Spleen (tissue), 11 donors: ENCODE measurements around the gene ABCA1. TPM values are rescaled to one million over a fixed set of nuclear protein-coding genes. Genes with fewer than 3 reads are reported as not detected.
A peak's percentile ranks its signal among the peaks of the same experiment; 100 is the strongest.

Experiments used
- DNase-seq: peaks from one replicate; pipeline ENCODE4 v3.0.0-alpha.2; 2020
- H3K27ac ChIP-seq, 8 donors: fragments of 200-600 bp; sonication (generic) in 7 of 8; 1 replicate in 4 of 8; 2 replicates in 4 of 8; pipeline versions ENCODE4 v1.5.0 to v1.8.0; 2016 to 2021; ENCODE audit warnings: inconsistent platforms in 4 of 8, mild to moderate bottlenecking in 4 of 8, moderate library complexity in 1 of 8
- H3K27me3 ChIP-seq, 7 donors: fragments of 200-600 bp; sonication (generic) in 6 of 7; replicated peaks in 1 of 7; 1 replicate in 4 of 7; 2 replicates in 3 of 7; pipeline versions ENCODE4 v1.5.0 to v1.8.0; 2016 to 2021; ENCODE audit warnings: inconsistent platforms in 3 of 7, mild to moderate bottlenecking in 1 of 7
- H3K36me3 ChIP-seq, 6 donors: fragments of 200-600 bp; sonication (generic) in 5 of 6; 1 replicate in 4 of 6; 2 replicates in 2 of 6; pipeline versions ENCODE4 v1.5.0 to v1.8.0; 2016 to 2021; ENCODE audit warnings: inconsistent platforms in 2 of 6
- H3K4me1 ChIP-seq, 6 donors: fragments of 200-600 bp; sonication (generic) in 5 of 6; 1 replicate in 3 of 6; 2 replicates in 3 of 6; pipeline versions ENCODE4 v1.5.0 to v1.8.0; 2016 to 2021; ENCODE audit warnings: inconsistent platforms in 3 of 6
- H3K4me3 ChIP-seq, 8 donors: fragments of 200-600 bp; sonication (generic) in 7 of 8; 1 replicate in 4 of 8; 2 replicates in 4 of 8; pipeline versions ENCODE4 v1.5.0 to v1.8.0; 2016 to 2021; ENCODE audit warnings: inconsistent platforms in 4 of 8, mild to moderate bottlenecking in 4 of 8, moderate library complexity in 2 of 8
- H3K9me3 ChIP-seq, 8 donors: fragments of 200-600 bp; sonication (generic) in 7 of 8; 1 replicate in 4 of 8; 2 replicates in 4 of 8; pipeline versions ENCODE4 v1.5.0 to v1.8.0; 2016 to 2021; ENCODE audit warnings: inconsistent platforms in 4 of 8
- POLR2A ChIP-seq, 3 donors: fragments of 450-650 bp; IDR thresholded peaks; one replicate each; pipeline ENCODE4 v1.5.1; 2017; ENCODE audit warnings: antibody characterized with exemption in 3 of 3, mild to moderate bottlenecking in 1 of 3
- POLR2AphosphoS5 ChIP-seq, 3 donors: sonication (generic); formaldehyde crosslinking; IDR thresholded peaks; one replicate each; pipeline ENCODE4 v1.5.1; 2017; ENCODE audit warnings: antibody characterized with exemption in 3 of 3
- WGBS, 5 donors: extraction: QIAGEN DNeasy Blood & Tissue Kit in 3 of 5; methylation state at CpG; one replicate each; pipeline versions ENCODE4 v1.1.5 to v1.1.7; 2013 to 2018; 5-methylcytosine and 5-hydroxymethylcytosine counted together
- intact Hi-C: fragments of 100-400 bp; cut with DNase I; formaldehyde crosslinking; loops from one replicate; pipeline ENCODE4 v1.15.0; 2023; ENCODE audit warnings: low total_unique reads
- polyA plus RNA-seq, 3 donors: library from polyadenylated mRNA; stranded (reverse); fragments of 200-250 nt; gene quantifications; one replicate each; pipeline ENCODE4 v1.2.1, GENCODE V29; 2013
- total RNA-seq, 7 donors: library from RNA; depleted of rRNA in 3 of 7; stranded (reverse); fragments of >200 nt in 3 of 7; fragmentation: NEBNext Ultra II Directional in 4 of 7; extraction: Animal tissue kit (Norgen Biotek cat#: 25700) in 4 of 7; gene quantifications; one replicate each; pipeline versions ENCODE4 v1.1.0 to v1.2.1, GENCODE V29; 2016 to 2021
- TF ChIP-seq, protein P1 (sequence below), 11 experiments: fragments of 200-600 bp in 7 of 11; fragments of 450-650 bp in 4 of 11; sonication (generic) in 4 of 11; IDR thresholded peaks in 8 of 11; conservative IDR thresholded peaks in 3 of 11; 1 replicate in 7 of 11; 2 replicates in 4 of 11; pipeline versions ENCODE4 v1.4.0 to v1.8.0; 2016 to 2021; ENCODE audit warnings: antibody characterized with exemption in 11 of 11, inconsistent platforms in 4 of 11, mild to moderate bottlenecking in 1 of 11
- donor health status: healthy with polysubstance abuse.
- donor health status: DM: no; HTN: no; CAD: no; lungs with moderate emphysema.
- donor health status: DM: no; HTN: no; CAD: no.
- donor health status: Bipolar disorder and iron deficiency.
- donor health status: healthy.
- donor health status: DM: no; HTN: no; CAD: no.
- donor health status: DM: yes; HTN: yes; CAD: no.

ABCA1 gene
- total and polyA plus RNA-seq, 10 donors: 4.5 to 78.4 (median 60.2) TPM

DNA sequence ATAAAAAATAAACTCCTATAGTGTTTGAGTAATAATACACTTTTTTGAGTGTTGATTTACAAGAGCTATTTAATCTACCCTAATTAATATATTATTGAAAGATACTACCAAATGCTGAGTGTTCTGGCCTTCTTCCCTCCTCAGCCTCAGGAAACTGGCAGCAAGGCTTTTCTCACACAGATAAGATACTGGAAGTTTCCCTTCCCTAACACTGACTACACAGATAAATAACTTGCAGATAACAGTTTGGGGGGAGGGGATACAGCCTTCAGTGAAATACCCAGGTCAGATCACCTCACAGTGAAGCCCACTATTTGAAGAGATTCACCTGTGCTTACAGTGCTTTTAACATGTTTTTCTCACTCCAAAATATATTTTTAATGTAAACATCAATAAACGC lies 182.1 kb downstream of the ABCA1 start:
- peaks cover 11 to 49% (median 26%) of the 10 kb centered on the region in 6 donors for H3K4me1 ChIP-seq
- TF ChIP-seq, protein P1, sequence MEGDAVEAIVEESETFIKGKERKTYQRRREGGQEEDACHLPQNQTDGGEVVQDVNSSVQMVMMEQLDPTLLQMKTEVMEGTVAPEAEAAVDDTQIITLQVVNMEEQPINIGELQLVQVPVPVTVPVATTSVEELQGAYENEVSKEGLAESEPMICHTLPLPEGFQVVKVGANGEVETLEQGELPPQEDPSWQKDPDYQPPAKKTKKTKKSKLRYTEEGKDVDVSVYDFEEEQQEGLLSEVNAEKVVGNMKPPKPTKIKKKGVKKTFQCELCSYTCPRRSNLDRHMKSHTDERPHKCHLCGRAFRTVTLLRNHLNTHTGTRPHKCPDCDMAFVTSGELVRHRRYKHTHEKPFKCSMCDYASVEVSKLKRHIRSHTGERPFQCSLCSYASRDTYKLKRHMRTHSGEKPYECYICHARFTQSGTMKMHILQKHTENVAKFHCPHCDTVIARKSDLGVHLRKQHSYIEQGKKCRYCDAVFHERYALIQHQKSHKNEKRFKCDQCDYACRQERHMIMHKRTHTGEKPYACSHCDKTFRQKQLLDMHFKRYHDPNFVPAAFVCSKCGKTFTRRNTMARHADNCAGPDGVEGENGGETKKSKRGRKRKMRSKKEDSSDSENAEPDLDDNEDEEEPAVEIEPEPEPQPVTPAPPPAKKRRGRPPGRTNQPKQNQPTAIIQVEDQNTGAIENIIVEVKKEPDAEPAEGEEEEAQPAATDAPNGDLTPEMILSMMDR (IDR thresholded peaks at IDR 0.05 in 8 of 11, conservative IDR thresholded peaks at IDR 0.05 in 3 of 11): no peak
- TF ChIP-seq POLR2A (IDR thresholded peaks at IDR 0.05) (no peak), POLR2AphosphoS5 (IDR thresholded peaks at IDR 0.05) (no peak)
- H3K9me3 ChIP-seq: no peaks in the 10 kb centered on the region
- H3K36me3 ChIP-seq: peaks cover 0 to 1% (median under 1%) of the 10 kb centered on the region in 6 donors
- DNase-seq: no peak
- H3K27ac ChIP-seq: no peak overlapping the region
- H3K27me3 ChIP-seq: no peaks in the 10 kb centered on the region
- WGBS, 5 donors: 70 to 81% (median 73%) methylated on average over 1 of the region's 1 CpG
- H3K4me3 ChIP-seq: no peak overlapping the region
- intact Hi-C loops: no loop called here

DNA sequence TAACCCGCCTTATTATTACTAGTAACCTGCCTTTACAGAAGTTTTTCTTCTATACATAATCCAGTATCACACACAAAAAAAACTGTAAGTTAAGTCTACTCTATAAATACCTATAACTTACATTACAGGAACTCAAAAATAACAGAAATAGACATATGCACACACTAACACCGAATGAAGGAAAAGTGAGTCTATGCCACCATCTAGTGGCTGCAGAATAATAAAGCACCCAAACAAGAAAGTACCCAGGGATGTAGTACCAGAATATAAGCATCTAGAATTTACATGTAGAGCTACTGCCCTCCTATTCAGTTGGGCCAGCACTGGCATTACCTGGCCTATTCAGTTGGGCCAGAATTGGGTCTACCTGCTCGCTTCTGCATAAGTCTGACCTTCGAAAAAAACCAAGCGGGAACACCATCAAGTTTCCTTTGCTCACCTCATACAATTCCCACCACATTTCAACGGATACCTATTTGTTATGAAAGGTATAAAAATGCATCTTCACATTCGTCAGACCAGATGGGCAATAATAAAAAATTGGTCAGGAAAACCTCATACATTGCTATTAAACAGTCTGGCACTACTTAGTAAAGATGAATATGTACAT lies 184.5 kb downstream of the ABCA1 start:
- peaks cover 1 to 31% (median 10%) of the 10 kb centered on the region in 6 donors for H3K4me1 ChIP-seq
- 41 to 49% (median 41%) methylated on average over 7 of the region's 7 CpGs for WGBS, 5 donors
- no peaks in the 10 kb centered on the region for H3K27me3 ChIP-seq
- H3K9me3 ChIP-seq: no peaks in the 10 kb centered on the region
- no peaks in the 10 kb centered on the region for H3K36me3 ChIP-seq
- no peak overlapping the region for H3K4me3 ChIP-seq
- intact Hi-C loops: no loop called here
- DNase-seq: no peak
- H3K27ac ChIP-seq: no peak overlapping the region
- TF ChIP-seq POLR2A (IDR thresholded peaks at IDR 0.05): no peak
- TF ChIP-seq, protein P1 (IDR thresholded peaks at IDR 0.05 in 8 of 11, conservative IDR thresholded peaks at IDR 0.05 in 3 of 11): peak; percentile 59 to 81 (median 73)

DNA sequence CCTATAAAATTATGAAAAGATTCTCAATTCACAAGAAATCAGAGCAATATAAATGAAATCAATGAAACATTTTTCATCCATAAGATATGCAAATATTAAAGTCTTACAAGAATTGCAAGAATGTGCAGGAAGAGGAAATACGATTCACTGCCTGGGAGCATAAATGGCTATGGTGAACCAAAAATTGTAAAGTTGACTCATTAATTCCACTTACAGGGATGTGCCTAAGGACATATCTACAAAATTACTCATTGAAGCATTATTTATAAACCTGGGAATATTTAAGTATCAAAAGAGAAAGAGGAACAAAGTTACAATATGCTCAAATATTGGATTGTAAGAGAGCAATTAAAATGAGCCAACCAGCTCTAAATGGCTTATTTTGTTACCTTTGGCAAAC lies 187.3 kb downstream of the ABCA1 start:
- H3K4me1 ChIP-seq: peaks cover 0 to 11% (median 0%) of the 10 kb centered on the region in 6 donors
- intact Hi-C loops: no loop called here
- no peak overlapping the region for H3K4me3 ChIP-seq
- TF ChIP-seq, protein P1 (IDR thresholded peaks at IDR 0.05 in 8 of 11, conservative IDR thresholded peaks at IDR 0.05 in 3 of 11): no peak
- TF ChIP-seq POLR2A (IDR thresholded peaks at IDR 0.05) (no peak), POLR2AphosphoS5 (IDR thresholded peaks at IDR 0.05) (no peak)
- H3K27me3 ChIP-seq: no peaks in the 10 kb centered on the region
- H3K9me3 ChIP-seq: no peaks in the 10 kb centered on the region
- WGBS, 5 donors: 26 to 68% (median 44%) methylated on average over 1 of the region's 1 CpG
- no peaks in the 10 kb centered on the region for H3K36me3 ChIP-seq
- DNase-seq: no peak
- no peak overlapping the region for H3K27ac ChIP-seq

DNA sequence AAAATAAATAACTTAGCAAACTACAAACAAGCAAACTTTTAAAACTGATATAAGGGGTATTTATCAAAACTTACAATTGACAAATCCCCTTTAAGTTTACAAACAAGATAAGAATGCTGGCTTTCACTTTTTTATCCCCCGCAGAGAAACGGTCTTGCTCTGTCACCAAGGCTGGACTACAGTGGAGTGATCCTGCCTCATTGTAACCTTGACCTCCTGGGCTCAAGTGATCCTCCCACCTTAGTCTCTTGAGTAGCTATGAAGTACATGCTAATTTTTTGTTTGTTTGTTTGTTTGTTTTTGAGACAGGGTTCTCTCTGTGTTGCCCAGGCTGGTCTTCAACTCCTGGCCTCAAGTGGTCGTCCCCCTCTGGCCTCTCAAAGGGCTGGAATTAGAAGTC lies 189.5 kb downstream of the ABCA1 start:
- no peak for DNase-seq
- Histone ChIP-seq H3K36me3 (no peaks in the 10 kb centered on the region), H3K4me1 (peaks cover 0 to 11% (median 0%) of the 10 kb centered on the region in 6 donors), H3K27ac (no peak overlapping the region), H3K9me3 (no peaks in the 10 kb centered on the region), H3K4me3 (no peak overlapping the region), H3K27me3 (no peaks in the 10 kb centered on the region)
- TF ChIP-seq, protein P1 (IDR thresholded peaks at IDR 0.05 in 8 of 11, conservative IDR thresholded peaks at IDR 0.05 in 3 of 11): no peak
- TF ChIP-seq POLR2A (IDR thresholded peaks at IDR 0.05) (no peak), POLR2AphosphoS5 (IDR thresholded peaks at IDR 0.05) (no peak)
- intact Hi-C loops: no loop called here
- WGBS, 5 donors: 68 to 82% (median 76%) methylated on average over 3 of the region's 3 CpGs

Other genes starting within 250 kb of the ABCA1 start
- not detected for gene OR13D1, start 233.6 kb downstream of the ABCA1 start, total RNA-seq
- not detected for gene OR13D1, start 233.6 kb downstream of the ABCA1 start, polyA plus RNA-seq
- gene NIPSNAP3A, start 180.5 kb downstream of the ABCA1 start, total RNA-seq: 10 to 100 TPM; 20.8 to 28.5 (median 23.8) TPM
- gene NIPSNAP3A, start 180.5 kb downstream of the ABCA1 start, polyA plus RNA-seq: 10 to 100 TPM; 17.2 to 27.9 (median 23.0) TPM
- 1 to 10 TPM; 1.9 to 4.8 (median 4.3) TPM for gene NIPSNAP3B, start 164.0 kb downstream of the ABCA1 start, total RNA-seq
- 1 to 10 TPM; 2.2 to 3.3 (median 2.8) TPM for gene NIPSNAP3B, start 164.0 kb downstream of the ABCA1 start, polyA plus RNA-seq